Caco-2 (cell line): ENCODE results near the gene TBL1X. TPM values are rescaled to one million over a fixed set of nuclear protein-coding genes. Genes with fewer than 3 reads are reported as not detected.

Experiments used
- Bru-seq: library from RNA; stranded (reverse); fragments of 400-500 nt; gene quantifications from one replicate; lab custom pipeline; 2021; lab: Mats Ljungman, UMichigan
- BruChase-seq, 2 experiments: library from RNA; stranded (reverse); fragments of 400-500 nt; gene quantifications; one replicate each; lab custom pipeline; 2021; lab: Mats Ljungman, UMichigan
- BruUV-seq: library from RNA; stranded (reverse); fragments of 400-500 nt; replicated peaks from 2 replicates; lab custom pipeline; 2021; lab: Mats Ljungman, UMichigan
- CTCF ChIA-PET: fragments of 300-600 bp; sonication (Branson Sonifier 250); formaldehyde crosslinking; loops from one replicate; lab custom pipeline; 2022; ENCODE audit warnings: antibody characterized with exemption; lab: Charles Lee
- POLR2A ChIA-PET: fragments of 300-600 bp; sonication (Branson Sonifier 250); formaldehyde crosslinking; loops from one replicate; lab custom pipeline; 2022; ENCODE audit warnings: antibody characterized with exemption; lab: Charles Lee
- DNase-seq, 2 experiments: peaks; one replicate each; pipeline versions ENCODE4 v3.0.0 to v3.0.0-alpha.2; 2020 to 2022
- H3K27me3 ChIP-seq: replicated peaks from 2 replicates; pipeline ENCODE4 v1.6.0; 2011; ENCODE audit warnings: low read length; ENCODE audit not compliant: control insufficient read depth, insufficient read depth
- H3K36me3 ChIP-seq: 2 replicates; pipeline ENCODE4 v1.5.1; 2011; ENCODE audit warnings: low read length; ENCODE audit not compliant: control insufficient read depth, insufficient read depth
- H3K4me1 ChIP-seq: fragments of 250-450 bp; sonication (Bioruptor Pico); 2 replicates; pipeline ENCODE4 v1.5.1; 2020; ENCODE audit warnings: mild to moderate bottlenecking
- H3K4me3 ChIP-seq: 2 replicates; pipeline ENCODE4 v1.5.1; 2011; ENCODE audit warnings: low read depth, mild to moderate bottlenecking, control low read depth, low read length
- H3K9me3 ChIP-seq: fragments of 250-450 bp; sonication (Bioruptor Pico); 2 replicates; pipeline ENCODE4 v1.5.1; 2020; ENCODE audit warnings: mild to moderate bottlenecking, moderate library complexity
- H3K27ac Mint-ChIP-seq: one replicate; pipeline ENCODE4 v1.8.0; 2022; ENCODE audit warnings: mixed read lengths; ENCODE audit not compliant: unreplicated experiment
- H3K27me3 Mint-ChIP-seq: one replicate; pipeline ENCODE4 v1.8.0; 2022; ENCODE audit warnings: mixed read lengths; ENCODE audit not compliant: insufficient read depth, unreplicated experiment
- H3K36me3 Mint-ChIP-seq: one replicate; pipeline ENCODE4 v1.8.0; 2022; ENCODE audit warnings: mild to moderate bottlenecking, mixed read lengths; ENCODE audit not compliant: insufficient read depth, unreplicated experiment
- H3K4me1 Mint-ChIP-seq: one replicate; pipeline ENCODE4 v1.8.0; 2022; ENCODE audit warnings: low read depth, mixed read lengths; ENCODE audit not compliant: unreplicated experiment
- H3K4me3 Mint-ChIP-seq: one replicate; pipeline ENCODE4 v1.8.0; 2022; ENCODE audit warnings: mild to moderate bottlenecking, moderate library complexity, mixed read lengths; ENCODE audit not compliant: unreplicated experiment
- H3K9me3 Mint-ChIP-seq: one replicate; pipeline ENCODE4 v1.8.0; 2022; ENCODE audit warnings: mixed read lengths; ENCODE audit not compliant: unreplicated experiment
- CTCF ChIP-seq, 2 experiments: fragments of 200-600 bp in 1 of 2; IDR thresholded peaks; 1 replicate in 1 of 2; 2 replicates in 1 of 2; pipeline versions ENCODE4 v1.5.1 to v1.8.0; 2011 to 2022; ENCODE audit warnings: antibody characterized with exemption in 1 of 2, control low read depth in 1 of 2, inconsistent platforms in 1 of 2, low read depth in 1 of 2, low read length in 1 of 2, mild to moderate bottlenecking in 1 of 2, moderate library complexity in 1 of 2; ENCODE audit not compliant: insufficient read depth in 1 of 2, severe bottlenecking in 1 of 2, unreplicated experiment in 1 of 2
- intact Hi-C: fragments of 100-400 bp; cut with micrococcal nuclease; formaldehyde crosslinking; loops from one replicate; pipeline ENCODE4 v1.10.0; 2022; ENCODE audit not compliant: unreplicated experiment
- long read RNA-seq: library from polyadenylated mRNA; stranded (forward); transcript quantifications from one replicate; pipeline ENCODE4 v2.0.0, GENCODE V29; 2022
- total RNA-seq: library from RNA; stranded (reverse); gene quantifications from 2 replicates; pipeline ENCODE4 v1.2.3, GENCODE V29; 2022

The TBL1X gene
- total RNA-seq (75.3 and 84.2 TPM in 2 replicates), Bru-seq, nascent RNA (percentile 84 among the genes with signal in this experiment), BruChase-seq, experiment 1, labeled RNA remaining after a 2-hour chase (percentile 86 among the genes with signal in this experiment), BruChase-seq, experiment 2, labeled RNA remaining after a 6-hour chase (percentile 85 among the genes with signal in this experiment)
- long read RNA-seq, full-length matches to known transcripts: 2 of 46 reads
- long read RNA-seq, partial matches to known transcripts: 32 of 46 reads
- long read RNA-seq, other reads (novel, unspliced or antisense): 12 of 46 reads

GRCh38 chrX:9464435-9465371 lies at the start of gene TBL1X:
Gene TBL1X, plus strand, starts transcription at chrX:9465058. Its CDS starts 188,529 bp downstream, at chrX:9653587.
- no peak for TF ChIP-seq CTCF (IDR thresholded peaks at IDR 0.05; ENCODE audit: insufficient read depth in 1 of 2, low read depth in 1 of 2, low read length in 1 of 2, severe bottlenecking in 1 of 2, unreplicated experiment in 1 of 2)
- Histone ChIP-seq H3K9me3 (no peaks in the 10 kb centered on the region), H3K36me3 (no peaks in the 10 kb centered on the region), H3K27me3 (no peaks in the 10 kb centered on the region), H3K4me3 (peak within 1 kb of the TSS; percentile 76), H3K4me1 (peaks cover 6% of the 10 kb centered on the region)
- no TSS peak for BruUV-seq
- Mint-ChIP-seq H3K36me3 (peaks cover 17% of the 10 kb centered on the region), H3K27ac (peak within 1 kb of the TSS; percentile 94), H3K9me3 (no peaks in the 10 kb centered on the region), H3K4me3 (peak within 1 kb of the TSS; percentile 91), H3K27me3 (no peaks in the 10 kb centered on the region), H3K4me1 (peaks cover 20% of the 10 kb centered on the region)
- ChIA-PET POLR2A (no interaction called here), CTCF (no interaction called here)
- intact Hi-C loops: loop anchor here (2.0 to 10.0 kb wide), 4 partner anchors 74 to 650 kb away; no protein-coding TSS in a partner anchor
- DNase-seq: peak; percentile 75 to 85

GRCh38 chrX:9416562-9417348 lies 48.1 kb upstream of the TBL1X start:
- Mint-ChIP-seq H3K4me1 (no peaks in the 10 kb centered on the region), H3K9me3 (no peaks in the 10 kb centered on the region), H3K36me3 (no peaks in the 10 kb centered on the region), H3K27me3 (no peaks in the 10 kb centered on the region), H3K4me3 (no peak overlapping the region), H3K27ac (no peak overlapping the region)
- BruUV-seq: no TSS peak
- TF ChIP-seq CTCF (IDR thresholded peaks at IDR 0.05; ENCODE audit: insufficient read depth in 1 of 2, low read depth in 1 of 2, low read length in 1 of 2, severe bottlenecking in 1 of 2, unreplicated experiment in 1 of 2): no peak
- ChIA-PET CTCF (no interaction called here), POLR2A (no interaction called here)
- H3K9me3 ChIP-seq: no peaks in the 10 kb centered on the region
- intact Hi-C loops: no loop called here
- H3K36me3 ChIP-seq: no peaks in the 10 kb centered on the region
- no peak for DNase-seq
- no peaks in the 10 kb centered on the region for H3K27me3 ChIP-seq
- no peak overlapping the region for H3K4me3 ChIP-seq
- H3K4me1 ChIP-seq: no peaks in the 10 kb centered on the region

- POLR2A ChIA-PET: no interaction called here
- no peak overlapping the region for H3K4me3 ChIP-seq
- no TSS peak for BruUV-seq
- CTCF ChIA-PET: no interaction called here
- H3K27me3 ChIP-seq: no peaks in the 10 kb centered on the region
- Mint-ChIP-seq H3K4me1 (no peaks in the 10 kb centered on the region), H3K9me3 (no peaks in the 10 kb centered on the region), H3K4me3 (no peak overlapping the region), H3K36me3 (no peaks in the 10 kb centered on the region), H3K27me3 (no peaks in the 10 kb centered on the region), H3K27ac (no peak overlapping the region)
- DNase-seq: no peak
- TF ChIP-seq CTCF (IDR thresholded peaks at IDR 0.05; ENCODE audit: insufficient read depth in 1 of 2, low read depth in 1 of 2, low read length in 1 of 2, severe bottlenecking in 1 of 2, unreplicated experiment in 1 of 2): no peak
- no peaks in the 10 kb centered on the region for H3K4me1 ChIP-seq
- H3K36me3 ChIP-seq: no peaks in the 10 kb centered on the region
- intact Hi-C loops: no loop called here
- no peaks in the 10 kb centered on the region for H3K9me3 ChIP-seq
Observed at GRCh38 chrX:9418262-9418661, 46.6 kb upstream of the TBL1X start.
